NCI-H345 (cell line): ENCODE results near the gene NELFE.

Experiments
- DNase-seq: peaks from one replicate; lab custom pipeline; 2025; lab: John Stamatoyannopoulos, UW

The NELFE gene

DNA sequence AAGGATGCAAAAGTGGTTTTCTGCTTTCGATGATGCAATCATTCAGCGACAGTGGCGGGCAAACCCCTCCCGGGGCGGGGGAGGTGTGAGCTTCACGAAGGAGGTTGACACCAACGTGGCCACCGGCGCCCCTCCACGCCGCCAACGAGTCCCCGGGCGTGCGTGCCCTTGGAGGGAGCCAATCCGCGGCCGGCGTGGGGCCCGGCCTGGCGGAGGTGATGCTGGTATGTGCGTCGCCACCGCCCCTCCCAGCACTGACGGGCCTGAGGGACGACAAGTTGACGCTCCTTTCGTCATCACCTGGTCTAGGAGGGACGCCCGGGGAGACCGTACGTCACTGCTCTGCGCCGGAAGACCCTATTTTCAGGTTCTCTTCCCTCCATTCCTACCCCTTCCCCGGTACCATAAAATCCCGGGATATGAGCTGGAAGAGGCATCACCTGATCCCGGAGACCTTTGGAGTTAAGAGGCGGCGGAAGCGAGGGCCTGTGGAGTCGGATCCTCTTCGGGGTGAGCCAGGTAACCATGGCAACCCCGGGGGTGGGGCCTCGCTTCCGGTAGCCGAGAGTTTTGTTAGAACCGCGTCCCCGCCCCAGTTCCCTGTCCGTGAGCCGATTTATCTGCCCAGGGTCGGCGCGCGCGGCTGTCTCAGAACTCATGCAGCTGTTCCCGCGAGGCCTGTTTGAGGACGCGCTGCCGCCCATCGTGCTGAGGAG is 13.4 kb upstream of the NELFE start, which contains the start of gene DXO:
DXO (minus strand) TSS at position 146 of the 716 bp plus-strand sequence. CDS start 463 bp downstream, outside the sequence.
- peak; percentile 100 for DNase-seq

DNA sequence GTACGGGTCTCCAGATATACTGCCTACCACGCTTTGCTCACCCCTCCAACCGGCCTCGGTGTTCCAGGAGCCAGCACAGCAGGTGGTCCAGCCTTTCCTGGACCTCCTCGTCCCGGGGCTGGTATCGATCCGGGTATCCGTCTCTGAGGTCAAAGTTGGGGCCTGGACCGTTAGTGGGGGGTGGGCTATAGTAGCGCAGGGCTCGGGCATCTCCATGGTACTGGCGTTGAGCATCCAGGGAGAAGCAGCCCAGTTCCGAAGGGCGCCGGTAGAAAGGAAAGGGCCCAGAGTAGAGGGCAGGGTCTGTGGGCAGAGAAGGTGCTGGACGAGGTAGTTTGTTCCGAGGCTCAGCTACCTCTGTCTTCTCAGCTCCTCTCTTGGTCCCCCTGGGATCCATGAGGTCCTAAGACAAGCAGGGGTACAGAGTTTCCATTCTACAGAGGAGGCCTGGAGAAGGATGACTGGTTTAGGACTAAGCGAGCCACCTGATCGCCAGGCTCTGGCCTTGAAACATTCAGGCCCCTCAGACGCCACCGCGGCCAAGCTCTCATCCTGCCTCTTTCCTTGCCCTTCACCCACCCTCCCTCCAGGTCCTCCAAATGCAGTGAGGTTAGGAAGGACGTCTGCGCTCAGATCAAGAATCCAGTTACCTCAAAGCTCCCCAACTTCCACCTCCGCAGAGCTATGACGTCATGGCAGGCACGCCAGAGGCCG is 12.7 kb upstream of the NELFE start:
- no peak for DNase-seq

DNA sequence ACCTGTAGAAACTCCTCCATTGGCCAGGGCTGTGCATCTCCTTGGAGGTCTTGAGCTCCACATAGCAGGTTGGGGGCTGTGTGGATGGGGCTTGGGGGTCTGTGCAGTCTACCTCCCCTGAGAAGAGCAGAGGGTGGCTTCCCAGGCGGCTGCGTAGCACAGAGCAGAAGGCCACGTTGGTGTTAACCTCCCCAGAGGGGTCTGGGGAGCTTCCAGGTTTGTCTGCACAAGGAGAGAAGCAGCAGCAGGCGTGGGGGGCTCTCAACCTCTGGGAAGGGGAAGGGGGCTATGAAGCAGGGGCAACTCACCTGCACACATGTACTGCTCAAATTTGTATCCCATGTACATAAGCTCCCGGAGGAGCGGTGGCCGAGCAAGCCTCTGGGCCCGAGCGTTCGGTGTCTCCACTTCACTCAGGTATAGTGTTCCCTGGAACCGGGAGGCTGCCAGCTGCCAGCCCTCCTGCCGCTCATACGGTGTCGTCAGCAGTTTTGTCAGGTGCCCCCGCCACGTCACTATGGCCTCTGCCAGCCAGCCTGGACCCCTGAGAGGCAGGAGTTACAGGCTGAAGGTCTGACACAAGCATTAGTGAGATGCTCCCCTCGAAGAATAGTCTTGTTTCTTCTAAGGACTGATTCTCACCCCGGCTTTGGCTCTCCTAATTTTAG is 12.0 kb upstream of the NELFE start:
- peak; percentile 34 for DNase-seq

DNA sequence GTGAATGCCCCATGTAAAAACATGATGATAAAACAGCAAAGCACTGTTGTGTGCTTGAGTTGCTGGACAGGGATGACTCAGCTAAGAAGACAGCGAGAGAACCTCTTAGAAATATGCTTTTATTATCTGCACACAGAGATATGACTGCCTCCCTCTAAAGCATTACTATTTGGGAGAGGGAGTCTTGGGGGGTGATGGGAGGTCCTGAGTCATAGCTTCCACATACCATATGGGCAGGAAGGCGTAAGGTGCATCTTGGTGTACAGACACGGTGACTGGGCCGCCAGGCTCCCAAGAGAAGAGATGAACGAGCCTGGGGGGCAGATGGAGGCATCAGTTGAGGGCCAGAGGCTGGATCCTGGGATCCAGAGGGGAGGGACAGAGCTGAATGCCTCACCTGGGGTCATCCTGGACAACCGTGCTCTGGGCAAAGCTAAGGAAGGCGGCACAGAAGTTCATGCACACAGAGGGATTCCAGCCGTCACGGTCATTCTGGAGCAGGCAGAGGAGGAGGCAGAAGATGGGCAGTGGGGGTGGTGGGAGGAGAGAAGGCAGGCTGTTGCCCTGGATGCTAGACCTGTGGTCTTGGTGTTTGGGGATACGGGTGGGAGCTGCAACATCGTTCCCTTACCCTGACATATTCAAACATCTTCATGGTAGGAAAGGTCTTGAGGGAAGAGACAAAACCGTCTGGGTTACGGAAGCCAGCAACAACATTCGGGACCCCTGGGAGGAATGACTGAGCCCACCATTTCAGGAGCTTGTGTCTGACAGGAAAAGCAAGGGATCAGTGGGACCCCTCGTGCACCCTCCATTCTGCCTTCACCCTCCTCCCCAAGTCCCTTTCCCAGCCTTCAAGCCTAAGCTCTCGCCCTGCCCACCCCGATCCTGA is 11.2 kb upstream of the NELFE start:
- no peak for DNase-seq

DNA sequence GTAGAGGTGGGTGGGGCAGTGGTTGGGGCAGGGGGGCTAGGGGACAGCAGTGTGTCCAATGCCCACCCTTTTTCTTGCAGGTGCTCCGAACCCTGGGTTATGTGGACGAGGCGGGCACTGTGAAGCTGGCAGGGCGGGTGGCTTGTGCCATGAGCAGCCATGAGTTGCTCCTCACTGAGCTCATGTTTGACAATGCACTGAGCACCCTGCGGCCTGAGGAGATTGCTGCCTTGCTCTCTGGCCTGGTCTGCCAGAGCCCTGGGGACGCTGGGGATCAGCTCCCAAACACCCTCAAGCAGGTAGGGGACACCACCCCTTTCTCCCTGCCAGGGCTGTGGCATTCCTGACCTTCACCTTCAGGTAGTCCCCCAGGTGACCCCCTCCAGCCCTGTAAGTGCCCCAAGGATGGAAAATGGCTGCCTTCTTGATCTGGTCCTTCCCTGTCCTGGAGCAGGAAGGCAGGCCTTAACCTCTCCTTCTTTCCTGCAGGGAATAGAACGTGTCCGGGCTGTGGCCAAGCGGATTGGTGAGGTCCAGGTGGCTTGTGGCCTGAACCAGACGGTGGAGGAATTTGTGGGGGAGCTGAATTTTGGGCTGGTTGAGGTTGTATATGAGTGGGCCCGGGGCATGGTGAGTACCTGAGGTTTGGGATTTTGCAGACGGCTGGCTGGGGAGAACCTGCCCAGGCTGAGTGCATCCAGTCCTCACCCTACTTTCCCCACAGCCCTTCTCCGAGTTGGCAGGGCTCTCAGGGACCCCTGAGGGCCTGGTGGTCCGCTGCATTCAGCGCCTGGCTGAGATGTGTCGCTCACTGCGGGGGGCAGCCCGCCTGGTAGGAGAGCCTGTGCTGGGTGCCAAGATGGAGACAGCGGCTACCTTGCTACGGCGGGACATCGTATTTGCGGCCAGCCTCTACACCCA is 10.3 kb upstream of the NELFE start:
- DNase-seq: no peak

DNA sequence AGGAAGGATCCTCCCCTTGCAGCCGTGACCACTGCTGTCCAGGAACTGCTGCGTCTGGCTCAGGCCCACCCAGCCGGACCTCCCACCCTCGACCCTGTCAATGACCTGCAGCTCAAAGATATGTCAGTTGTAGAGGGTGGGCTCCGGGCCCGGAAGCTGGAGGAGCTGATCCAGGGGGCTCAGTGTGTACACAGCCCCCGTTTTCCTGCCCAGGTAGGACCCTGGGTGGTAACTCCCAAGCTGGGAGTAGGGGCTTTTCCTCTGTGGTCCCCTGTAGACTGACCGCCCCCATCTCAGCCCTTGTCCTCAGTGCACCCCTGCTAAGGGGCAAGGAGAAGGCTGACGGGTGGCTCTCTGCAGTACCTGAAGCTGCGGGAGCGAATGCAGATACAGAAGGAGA is 9.6 kb upstream of the NELFE start:
- no peak for DNase-seq

DNA sequence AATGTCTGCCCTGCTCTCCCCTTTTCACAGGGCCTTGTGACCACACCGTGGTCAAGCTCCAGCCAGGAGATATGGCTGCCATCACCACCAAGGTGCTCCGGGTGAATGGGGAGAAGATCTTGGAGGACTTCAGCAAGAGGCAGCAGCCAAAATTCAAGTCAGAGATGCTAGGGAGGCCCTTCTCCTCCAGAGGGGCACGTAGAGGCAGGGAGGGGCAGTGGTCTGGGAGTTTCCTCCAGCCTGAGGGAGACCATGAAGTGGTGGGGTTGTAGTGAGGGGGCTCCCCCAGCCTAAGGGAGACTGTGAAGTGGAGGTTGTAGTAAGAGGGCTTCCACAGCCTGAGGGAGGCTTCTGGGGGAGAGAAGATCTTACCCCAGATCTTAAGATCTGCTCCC is 9.2 kb upstream of the NELFE start:
- no peak for DNase-seq

DNA sequence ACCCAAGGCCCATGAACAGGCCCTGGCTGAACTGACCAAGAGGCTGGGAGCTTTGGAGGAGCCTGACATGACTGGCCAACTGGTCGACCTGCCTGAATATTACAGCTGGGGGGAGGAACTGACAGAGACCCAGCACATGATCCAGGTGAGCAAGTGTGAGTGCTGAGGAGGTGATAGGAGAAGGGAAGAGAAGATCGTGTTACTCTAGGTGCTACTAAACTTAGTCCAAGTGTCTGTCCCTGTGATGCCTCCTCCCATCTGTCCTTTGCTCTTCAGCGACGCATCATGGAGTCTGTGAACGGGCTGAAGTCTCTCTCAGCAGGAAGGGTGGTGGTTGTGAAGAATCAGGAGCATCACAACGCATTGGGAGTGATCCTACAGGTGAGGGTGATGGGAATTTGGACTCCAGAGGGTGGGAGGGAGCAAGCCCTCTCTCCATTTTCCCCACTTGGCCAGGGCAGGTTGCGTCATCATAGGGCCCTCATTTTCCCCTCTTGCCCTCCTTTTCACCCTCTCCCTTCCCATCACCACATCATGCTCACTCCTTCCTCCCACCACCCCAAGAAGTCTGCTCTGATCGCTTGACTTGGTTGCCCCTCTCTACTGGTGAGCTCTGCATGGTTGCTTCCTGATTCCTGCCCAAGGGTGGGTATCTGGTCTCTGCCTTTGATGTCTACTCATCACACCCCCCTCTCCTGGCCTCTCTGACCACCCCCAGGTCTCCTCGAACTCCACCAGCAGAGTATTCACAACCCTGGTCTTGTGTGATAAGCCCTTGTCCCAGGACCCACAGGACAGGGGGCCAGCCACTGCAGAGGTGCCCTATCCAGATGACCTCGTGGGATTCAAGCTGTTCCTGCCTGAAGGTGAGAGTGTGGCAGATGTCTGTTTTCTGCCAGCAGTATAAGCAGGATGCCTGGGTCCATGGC is 8.5 kb upstream of the NELFE start:
- no peak for DNase-seq

DNA sequence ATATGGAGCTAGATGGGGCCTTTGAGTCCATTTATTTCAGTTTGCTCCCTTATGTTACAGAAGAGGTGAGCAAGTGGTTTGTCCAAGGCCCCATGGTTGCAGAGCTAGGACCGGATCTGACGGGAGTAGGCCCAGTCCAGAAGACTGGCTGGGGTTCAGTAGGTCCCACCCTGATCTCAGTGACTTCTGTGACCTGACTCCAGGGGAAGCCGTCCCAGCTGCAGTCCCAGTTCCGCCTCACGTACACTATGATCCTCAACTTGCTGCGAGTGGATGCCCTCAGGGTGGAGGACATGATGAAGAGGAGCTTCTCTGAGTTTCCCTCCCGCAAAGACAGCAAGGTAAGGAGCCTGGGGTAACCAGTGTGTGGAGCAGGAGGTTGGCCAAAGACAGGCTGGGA is 7.7 kb upstream of the NELFE start:
- no peak for DNase-seq

DNA sequence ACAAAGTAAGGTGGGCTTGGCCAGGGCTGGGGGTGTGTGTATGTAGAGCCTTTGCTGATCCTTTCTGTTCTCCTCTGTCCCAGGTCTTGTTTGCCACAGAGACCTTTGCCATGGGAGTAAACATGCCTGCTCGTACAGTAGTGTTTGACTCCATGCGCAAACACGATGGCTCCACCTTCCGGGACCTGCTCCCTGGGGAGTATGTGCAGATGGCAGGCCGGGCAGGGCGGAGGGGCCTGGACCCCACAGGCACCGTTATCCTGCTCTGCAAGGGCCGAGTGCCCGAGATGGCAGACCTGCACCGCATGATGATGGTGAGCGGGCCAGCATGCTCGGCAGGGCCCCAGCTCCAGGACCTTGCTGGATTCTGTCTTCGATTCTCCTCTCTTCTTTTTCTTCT is 6.9 kb upstream of the NELFE start:
- DNase-seq: no peak

DNA sequence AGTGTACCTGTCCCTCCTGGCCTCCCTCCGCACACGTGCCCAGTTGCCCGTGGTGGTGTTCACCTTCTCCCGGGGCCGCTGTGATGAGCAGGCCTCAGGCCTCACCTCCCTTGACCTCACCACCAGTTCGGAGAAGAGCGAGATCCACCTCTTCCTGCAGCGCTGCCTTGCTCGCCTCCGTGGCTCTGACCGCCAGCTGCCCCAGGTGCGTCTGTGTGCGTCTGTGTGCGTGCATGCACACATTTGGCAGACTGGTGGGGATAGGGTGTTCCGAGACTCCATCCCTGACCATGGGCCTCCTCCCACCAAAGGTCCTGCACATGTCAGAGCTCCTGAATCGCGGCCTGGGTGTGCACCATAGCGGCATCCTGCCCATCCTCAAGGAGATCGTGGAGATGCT is 5.2 kb upstream of the NELFE start:
- no peak for DNase-seq

DNA sequence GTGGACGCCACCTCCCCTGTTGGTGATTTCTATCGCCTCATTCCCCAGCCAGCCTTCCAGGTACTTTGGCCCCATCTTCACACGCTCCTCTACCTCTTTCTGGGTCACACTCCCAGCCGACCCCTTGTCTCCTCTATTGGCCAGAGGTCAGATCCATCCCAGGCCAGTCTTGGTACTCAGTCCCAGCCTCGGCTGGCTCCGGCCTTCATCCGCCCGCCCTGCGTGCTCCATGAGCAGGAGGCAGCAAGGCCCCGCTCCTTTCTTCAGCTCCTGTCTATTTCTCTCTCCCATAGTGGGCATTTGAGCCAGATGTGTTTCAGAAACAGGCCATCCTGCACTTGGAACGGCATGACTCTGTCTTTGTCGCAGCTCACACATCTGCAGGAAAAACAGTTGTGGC is 2.8 kb upstream of the NELFE start:
- no peak for DNase-seq

DNA sequence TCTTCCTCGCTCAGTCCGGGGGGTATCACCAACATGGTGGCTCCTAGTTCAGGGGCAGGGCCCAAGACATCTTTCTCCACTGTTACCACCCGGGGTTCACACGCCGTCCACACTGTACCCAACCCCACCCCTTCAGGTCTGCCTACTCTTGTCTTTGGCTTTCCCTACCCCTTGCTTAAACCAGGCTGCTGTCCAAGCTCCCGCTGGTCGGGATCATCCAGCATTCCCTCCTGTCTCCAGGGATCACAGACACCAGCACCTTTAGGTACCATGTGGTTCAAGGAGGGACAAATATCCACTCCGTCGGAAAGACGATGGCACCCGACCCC is 395 bp downstream of the NELFE start:
- no peak for DNase-seq

DNA sequence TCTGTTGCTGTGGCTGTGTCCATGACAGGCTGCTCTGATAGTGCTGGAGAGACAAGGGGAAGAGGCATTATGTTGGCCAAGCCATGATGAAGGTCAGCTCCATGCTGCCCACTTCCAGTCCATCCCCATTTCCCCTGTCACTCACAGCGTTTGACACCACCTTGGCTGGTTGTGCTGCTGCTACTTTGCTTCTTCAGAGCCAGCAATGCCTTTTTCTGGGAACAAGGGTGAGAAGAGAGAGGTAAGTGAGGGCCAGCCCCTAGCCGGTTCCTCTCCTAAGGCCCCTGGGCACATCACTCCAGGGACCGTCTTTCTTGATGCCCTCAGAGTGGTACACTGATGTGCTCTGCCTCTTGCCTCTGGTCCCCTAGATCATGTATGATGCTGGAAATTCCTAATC is 2.0 kb downstream of the NELFE start:
- no peak for DNase-seq

DNA sequence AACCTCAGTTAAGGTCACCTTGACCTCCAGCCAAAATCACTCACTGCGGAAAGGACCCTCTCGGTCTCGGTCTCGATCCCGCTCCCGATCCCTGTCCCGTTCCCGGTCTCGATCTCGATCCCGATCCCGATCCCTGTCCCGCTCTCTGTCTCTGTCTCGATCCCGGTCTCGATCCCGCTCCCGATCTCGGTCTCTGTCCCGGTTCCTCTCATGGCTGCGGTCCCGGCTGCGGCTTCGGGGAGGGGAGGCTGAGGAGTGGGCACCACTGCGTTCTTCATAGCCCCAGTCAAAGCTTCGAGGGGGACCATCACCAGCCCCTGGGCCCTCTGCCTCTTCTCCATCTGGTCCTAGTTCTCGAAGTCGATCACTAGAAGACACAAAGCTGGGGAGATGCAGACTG is 4.3 kb downstream of the NELFE start:
- no peak for DNase-seq

DNA sequence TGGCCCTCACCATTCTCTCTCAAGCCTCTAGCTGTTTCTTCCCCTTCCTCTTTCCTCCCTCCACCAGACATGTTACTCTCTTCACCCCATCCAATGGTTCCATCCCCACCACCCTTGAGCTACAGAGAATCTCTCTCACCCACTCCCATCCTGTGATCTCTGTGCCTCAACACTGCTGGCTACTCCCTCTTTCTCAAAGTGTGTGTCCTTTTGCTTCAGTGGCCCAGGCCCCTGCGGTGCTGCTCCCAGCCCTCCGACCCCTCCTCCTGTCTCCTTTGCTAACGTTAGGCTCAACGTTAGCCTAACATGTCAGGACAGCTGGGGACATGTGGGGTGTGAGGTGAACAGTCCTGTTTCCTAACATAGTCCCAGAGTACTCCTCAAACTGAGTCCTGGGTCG is 5.9 kb downstream of the NELFE start:
- no peak for DNase-seq

DNA sequence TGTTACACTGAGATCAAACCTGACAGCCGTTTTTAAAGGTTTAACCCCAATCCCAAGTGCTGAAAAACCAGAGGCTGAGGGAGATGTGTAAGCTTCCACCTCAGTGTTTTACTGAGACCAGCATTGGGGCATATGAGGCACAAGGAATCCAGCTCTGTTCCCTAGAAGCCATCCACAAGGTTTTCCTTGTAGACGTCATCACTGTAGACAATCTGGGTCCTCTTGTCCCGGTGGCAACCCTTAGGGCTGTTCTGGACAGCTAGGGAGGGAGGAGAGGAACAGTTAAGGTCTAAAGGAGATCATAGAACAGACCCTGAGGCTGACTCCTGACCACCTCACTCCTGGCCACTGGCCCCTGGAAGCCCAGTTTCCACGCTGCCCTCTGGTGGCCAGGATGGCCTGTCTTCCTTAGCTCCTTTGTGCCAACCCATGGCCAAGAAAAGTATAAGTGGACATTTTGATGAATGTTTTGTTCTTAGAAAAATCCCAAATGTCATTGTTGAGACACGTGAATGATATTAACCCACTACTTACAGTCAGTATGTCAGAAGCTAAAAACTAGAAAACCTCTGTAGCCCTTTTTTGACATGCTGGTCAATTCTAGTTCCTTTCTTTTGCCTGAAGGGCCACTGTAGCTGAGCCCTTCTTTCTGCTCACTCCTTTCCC is 6.5 kb downstream of the NELFE start:
- DNase-seq: peak; percentile 46

DNA sequence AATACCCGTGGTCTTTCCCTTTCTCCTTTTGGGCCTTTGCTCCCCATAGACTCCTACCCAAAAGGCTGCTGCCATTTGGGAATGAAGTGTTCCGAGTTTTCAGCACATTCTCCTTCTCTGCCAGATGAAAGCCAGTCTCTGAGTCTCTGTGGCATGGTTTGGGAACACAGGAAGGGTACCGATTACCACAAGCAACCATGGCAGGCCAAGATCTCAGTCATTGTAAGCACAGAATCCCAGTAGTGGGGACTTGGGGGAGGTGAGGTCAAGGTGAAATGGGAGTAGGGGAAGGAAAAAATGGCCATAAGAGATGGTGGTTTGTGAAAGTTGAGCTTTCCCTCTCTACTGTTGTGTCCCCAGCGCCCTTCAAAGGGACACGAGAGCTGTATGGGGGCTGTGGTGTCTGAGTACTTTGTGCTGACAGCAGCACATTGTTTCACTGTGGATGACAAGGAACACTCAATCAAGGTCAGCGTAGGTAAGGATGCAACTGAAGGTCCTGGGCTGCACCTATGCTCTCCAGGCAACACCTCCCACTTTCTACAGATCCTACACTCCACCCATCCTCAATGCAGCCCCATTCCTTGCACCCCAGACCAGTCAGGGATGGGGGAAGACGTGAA is 8.7 kb downstream of the NELFE start:
- no peak for DNase-seq

DNA sequence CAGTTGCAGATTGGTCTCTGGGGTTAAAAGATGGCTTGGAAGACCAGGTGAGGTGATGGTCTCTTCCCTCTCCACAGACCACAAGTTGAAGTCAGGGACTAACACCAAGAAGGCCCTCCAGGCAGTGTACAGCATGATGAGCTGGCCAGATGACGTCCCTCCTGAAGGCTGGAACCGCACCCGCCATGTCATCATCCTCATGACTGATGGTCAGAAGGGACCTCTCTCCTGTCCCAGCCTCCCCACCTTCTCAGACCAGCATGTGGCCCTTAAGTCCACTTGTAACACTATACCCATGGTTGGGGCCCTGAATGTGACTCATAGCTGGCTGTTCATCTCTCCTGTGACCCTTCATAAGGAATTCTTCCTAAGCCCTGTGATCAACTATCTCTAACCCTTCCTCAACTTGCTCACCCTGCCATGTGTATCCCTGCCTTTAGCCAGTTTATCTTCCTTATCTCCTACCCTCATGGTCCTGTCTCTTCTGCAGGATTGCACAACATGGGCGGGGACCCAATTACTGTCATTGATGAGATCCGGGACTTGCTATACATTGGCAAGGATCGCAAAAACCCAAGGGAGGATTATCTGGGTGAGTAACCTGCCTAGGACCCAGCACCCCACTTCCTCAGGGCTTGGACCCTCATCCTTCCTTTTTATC is 9.9 kb downstream of the NELFE start:
- no peak for DNase-seq
